ENCODE results near the gene C5orf46.
"Not testable (repeated sequence)": the region's sequence is repeated elsewhere in the genome, so short reads cannot be mapped to it uniquely, and the experiment has no call there.

- TF ChIP-seq, protein P1, sequence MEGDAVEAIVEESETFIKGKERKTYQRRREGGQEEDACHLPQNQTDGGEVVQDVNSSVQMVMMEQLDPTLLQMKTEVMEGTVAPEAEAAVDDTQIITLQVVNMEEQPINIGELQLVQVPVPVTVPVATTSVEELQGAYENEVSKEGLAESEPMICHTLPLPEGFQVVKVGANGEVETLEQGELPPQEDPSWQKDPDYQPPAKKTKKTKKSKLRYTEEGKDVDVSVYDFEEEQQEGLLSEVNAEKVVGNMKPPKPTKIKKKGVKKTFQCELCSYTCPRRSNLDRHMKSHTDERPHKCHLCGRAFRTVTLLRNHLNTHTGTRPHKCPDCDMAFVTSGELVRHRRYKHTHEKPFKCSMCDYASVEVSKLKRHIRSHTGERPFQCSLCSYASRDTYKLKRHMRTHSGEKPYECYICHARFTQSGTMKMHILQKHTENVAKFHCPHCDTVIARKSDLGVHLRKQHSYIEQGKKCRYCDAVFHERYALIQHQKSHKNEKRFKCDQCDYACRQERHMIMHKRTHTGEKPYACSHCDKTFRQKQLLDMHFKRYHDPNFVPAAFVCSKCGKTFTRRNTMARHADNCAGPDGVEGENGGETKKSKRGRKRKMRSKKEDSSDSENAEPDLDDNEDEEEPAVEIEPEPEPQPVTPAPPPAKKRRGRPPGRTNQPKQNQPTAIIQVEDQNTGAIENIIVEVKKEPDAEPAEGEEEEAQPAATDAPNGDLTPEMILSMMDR (IDR thresholded peaks at IDR 0.05) = not testable (repeated sequence)
- TF ChIP-seq EZH2, EZH2phosphoT487 (IDR thresholded peaks at IDR 0.05): not testable (repeated sequence)
These were observed 32.0 kb downstream of the C5orf46 start for GRCh38 chr5:147874118-147874875.

Data from neural progenitor cell (in vitro differentiated cells).